ENCODE results near the gene SSC5D.

- TF ChIP-seq CTCF (IDR thresholded peaks at IDR 0.05): no peak
- TF ChIP-seq POLR2A (IDR thresholded peaks at IDR 0.05): no peak
These were observed 31.4 kb downstream of the SSC5D start for GRCh38 chr19:55519451-55520311.
